Fibroblast of villous mesenchyme (primary cell): Measurements from ENCODE around the gene LY86. TPM values are rescaled to one million over a fixed set of nuclear protein-coding genes. Genes with fewer than 3 reads are reported as not detected.

ENCODE experiments used
- DNase-seq: peaks from one replicate; pipeline ENCODE4 v3.0.0-alpha.2; 2010; ENCODE audit warnings: low read depth
- H3K4me3 ChIP-seq: 2 replicates; pipeline ENCODE4 v1.5.1; 2011; ENCODE audit warnings: low read depth, mild to moderate bottlenecking, low read length
- total RNA-seq: library from RNA; depleted of rRNA; stranded (reverse); fragments of >200 nt; gene quantifications from 2 replicates; pipeline ENCODE4 v1.2.3, GENCODE V29; 2012
- TF ChIP-seq, protein P1 (sequence below): IDR thresholded peaks from 2 replicates; pipeline ENCODE4 v1.5.1; 2012; ENCODE audit warnings: low read depth, mild to moderate bottlenecking, low read length; ENCODE audit not compliant: insufficient read depth

Gene LY86
- total RNA-seq, 1 donor, result not detected

DNA sequence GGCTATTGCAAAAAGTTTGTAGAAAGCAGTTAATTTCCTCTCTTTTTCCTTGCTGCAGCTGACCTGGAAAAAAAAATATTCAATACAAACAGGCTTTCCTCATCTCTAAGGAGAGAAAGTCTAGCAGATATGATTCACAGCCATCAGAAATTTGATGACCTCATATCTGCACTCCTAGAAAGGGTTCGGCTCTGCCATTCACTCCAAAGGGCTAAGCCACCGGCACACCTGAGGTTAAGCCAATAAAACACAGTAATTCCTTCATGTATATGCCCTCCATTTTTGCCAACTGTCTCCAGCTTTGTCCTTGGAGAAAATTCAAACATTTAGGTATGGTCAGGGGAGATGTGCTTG, 18.7 kb upstream of the LY86 start:
- DNase-seq, result no peak
- H3K4me3 ChIP-seq, result no peak overlapping the region
- TF ChIP-seq, protein P1, sequence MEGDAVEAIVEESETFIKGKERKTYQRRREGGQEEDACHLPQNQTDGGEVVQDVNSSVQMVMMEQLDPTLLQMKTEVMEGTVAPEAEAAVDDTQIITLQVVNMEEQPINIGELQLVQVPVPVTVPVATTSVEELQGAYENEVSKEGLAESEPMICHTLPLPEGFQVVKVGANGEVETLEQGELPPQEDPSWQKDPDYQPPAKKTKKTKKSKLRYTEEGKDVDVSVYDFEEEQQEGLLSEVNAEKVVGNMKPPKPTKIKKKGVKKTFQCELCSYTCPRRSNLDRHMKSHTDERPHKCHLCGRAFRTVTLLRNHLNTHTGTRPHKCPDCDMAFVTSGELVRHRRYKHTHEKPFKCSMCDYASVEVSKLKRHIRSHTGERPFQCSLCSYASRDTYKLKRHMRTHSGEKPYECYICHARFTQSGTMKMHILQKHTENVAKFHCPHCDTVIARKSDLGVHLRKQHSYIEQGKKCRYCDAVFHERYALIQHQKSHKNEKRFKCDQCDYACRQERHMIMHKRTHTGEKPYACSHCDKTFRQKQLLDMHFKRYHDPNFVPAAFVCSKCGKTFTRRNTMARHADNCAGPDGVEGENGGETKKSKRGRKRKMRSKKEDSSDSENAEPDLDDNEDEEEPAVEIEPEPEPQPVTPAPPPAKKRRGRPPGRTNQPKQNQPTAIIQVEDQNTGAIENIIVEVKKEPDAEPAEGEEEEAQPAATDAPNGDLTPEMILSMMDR, result no peak

DNA sequence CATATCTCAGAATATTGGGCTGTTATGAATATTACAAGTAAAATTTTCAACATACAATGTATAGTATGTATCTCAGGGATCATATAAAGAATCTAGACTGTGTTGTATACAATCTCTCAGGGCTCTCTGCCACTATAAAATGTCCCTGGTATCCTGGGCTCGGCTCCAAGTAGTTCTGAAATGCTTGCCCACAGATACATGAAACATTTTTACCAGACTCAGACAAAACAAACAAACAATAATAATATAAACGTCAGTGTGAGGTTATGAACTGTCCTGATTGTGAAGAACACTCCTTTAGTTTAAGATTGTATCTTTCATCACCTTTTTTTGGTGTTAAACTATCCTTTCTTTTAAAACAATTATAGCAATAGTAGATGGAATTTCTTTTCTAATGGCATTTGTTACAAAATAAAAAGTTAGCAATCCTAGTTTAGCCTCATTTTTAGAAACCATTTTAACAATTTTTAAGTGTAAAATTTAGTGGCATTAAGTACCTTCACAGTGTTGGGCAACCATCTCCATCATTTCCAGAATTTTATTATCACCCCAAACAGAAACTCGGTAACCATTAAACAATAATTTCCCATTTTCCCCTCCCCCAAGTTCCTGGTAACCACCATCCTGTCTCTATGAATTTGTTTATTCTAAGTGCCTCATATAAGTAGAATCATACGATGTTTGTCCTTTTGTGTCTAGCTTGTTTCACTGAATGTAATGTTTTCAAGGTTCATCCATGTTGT, 17.4 kb upstream of the LY86 start:
- DNase-seq, result no peak
- TF ChIP-seq, protein P1, result no peak

DNA sequence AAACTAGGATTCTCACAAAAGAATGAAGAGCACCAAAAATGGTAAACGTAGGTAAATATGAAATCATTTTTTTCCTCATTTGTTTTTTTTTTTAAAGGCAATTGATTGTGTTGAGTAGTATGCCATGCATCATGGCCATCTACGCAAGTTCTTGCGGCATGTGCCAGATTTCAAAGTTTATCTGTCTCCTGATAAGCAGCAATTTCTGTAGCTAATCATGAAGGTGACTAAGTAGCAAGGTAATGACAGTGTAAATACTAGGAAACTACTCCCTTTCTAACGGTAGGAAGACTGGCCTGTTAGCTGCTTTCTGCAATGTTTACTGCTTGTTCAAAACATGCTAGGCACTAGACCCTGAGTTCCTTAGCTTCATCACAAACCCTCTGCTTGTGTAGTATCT, 13.4 kb upstream of the LY86 start:
- H3K4me3 ChIP-seq, result no peak overlapping the region
- TF ChIP-seq, protein P1, result no peak
- DNase-seq, result no peak

More for the DNA sequence above, 17.4 kb upstream of the LY86 start:
- H3K4me3 ChIP-seq, result no peak overlapping the region

DNA sequence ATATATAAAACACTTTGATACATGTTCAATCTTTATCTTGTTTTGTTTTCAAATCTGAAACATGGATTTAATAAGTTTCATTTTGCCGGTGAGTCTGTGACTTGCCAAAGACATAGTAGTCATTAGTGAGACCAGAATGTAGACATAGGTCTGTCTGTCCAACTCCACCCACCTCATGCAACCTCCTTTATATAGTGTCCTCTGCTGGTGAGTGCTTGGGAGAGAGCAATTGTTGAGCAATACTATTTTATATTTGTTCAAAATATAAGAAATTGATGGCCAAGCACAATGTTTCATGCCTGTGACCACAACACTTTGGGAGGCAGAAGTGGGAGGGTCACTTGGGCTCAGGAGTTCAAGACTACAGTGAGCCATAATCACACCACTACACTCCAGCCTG, 10.8 kb upstream of the LY86 start:
- no peak overlapping the region for H3K4me3 ChIP-seq
- DNase-seq, result no peak
- TF ChIP-seq, protein P1, result no peak

DNA sequence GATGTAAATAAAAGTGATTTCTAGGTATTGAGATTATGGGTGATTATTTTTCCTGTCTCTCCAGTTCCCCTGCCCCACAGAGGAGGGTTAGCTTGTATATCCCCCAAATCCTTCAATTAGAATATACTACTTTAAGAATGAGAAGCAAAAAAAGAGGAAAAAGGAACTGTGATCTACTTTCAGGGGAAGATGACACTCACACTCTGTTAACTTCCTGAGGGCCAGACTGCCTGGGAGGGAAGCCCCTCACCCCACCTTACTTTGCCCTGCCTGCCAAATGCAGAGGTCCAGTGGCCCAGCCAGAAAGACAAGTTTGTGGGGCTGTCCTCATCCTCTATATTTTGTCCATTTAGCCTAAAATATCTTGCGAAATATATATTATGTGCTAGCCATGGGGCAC, 9.2 kb upstream of the LY86 start:
- DNase-seq, result no peak
- TF ChIP-seq, protein P1, result no peak
- no peak overlapping the region for H3K4me3 ChIP-seq

DNA sequence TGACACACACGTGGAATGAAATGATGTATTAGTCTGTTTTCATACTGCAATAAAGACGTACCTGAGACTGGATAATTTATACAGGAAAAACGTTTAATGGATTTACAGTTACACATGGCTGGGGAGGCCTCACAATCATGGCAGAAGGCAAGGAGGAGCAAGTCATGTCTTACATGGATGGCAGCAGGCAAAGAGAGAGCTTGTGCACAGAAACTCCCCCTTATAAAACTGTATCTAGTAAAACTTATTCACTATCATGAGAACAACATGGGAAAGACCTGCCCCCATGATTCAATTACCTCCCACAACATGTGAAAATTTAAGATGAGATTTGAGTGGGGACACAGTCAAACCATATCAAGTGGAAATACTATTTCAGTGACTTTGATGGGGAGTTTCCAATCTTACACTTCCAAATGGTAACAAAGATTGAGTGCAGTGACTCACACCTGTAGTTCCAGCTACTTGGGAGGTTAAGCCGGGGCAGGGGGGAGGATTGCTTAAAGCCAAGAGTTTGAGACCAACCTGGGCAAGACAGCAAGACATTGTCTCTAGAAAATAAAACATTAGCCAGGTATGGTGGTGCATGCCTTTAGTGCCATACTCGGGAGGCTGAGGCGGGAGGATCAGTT, 8.2 kb upstream of the LY86 start:
- TF ChIP-seq, protein P1, result no peak
- DNase-seq, result no peak
- no peak overlapping the region for H3K4me3 ChIP-seq
